ENCODE results near the gene SOBP. TPM values are rescaled to one million over a fixed set of nuclear protein-coding genes. Genes with fewer than 3 reads are reported as not detected.

SOBP gene
- total RNA-seq, 1 experiment from 2014 or later = 10.1 TPM

GRCh38 chr6:107634324-107635056 is 144.6 kb downstream of the SOBP start (continued):
- TF ChIP-seq ZNF317 (CRISPR knock-in tag; IDR thresholded peaks at IDR 0.05; ENCODE audit: borderline replicate concordance, low read depth) (no peak), NFATC4 (CRISPR knock-in tag; IDR thresholded peaks at IDR 0.05) (no peak), EMX1 (CRISPR knock-in tag; IDR thresholded peaks at IDR 0.05) (no peak), MAX (CRISPR knock-in tag; IDR thresholded peaks at IDR 0.05) (peak; percentile 40; the same call in 1 of the 2 replicates), ESRRA (CRISPR knock-in tag; IDR thresholded peaks at IDR 0.05; ENCODE audit: borderline replicate concordance) (no peak), MXD4 (CRISPR knock-in tag; IDR thresholded peaks at IDR 0.05; ENCODE audit: borderline replicate concordance) (no peak)

- Mint-ChIP-seq H3K9me3 (no peaks in the 10 kb centered on the region), H3K4me3 (peak overlapping the region; percentile 45), H3K27me3 (ENCODE audit: low read depth) (peaks cover 33% of the 10 kb centered on the region), H3K4me1 (peaks cover 9% of the 10 kb centered on the region), H3K27ac (no peak overlapping the region), H3K36me3 (no peaks in the 10 kb centered on the region)
- ChIA-PET POLR2A (interaction anchor here (0.5 kb wide), 1 partner anchor 14 kb away, joined by 3 read pairs; no protein-coding TSS in a partner anchor), CTCF (interaction anchor here (1.1 to 1.9 kb wide), 4 partner anchors 124 to 456 kb away, joined by 3 to 9 read pairs (median 4); partner anchors contain the start of gene PDSS2)
- ATAC-seq (no peak; the same call in 1 of the 2 replicates), DNase-seq (ENCODE audit: low spot score) (no peak)
- TF ChIP-seq, protein P1, sequence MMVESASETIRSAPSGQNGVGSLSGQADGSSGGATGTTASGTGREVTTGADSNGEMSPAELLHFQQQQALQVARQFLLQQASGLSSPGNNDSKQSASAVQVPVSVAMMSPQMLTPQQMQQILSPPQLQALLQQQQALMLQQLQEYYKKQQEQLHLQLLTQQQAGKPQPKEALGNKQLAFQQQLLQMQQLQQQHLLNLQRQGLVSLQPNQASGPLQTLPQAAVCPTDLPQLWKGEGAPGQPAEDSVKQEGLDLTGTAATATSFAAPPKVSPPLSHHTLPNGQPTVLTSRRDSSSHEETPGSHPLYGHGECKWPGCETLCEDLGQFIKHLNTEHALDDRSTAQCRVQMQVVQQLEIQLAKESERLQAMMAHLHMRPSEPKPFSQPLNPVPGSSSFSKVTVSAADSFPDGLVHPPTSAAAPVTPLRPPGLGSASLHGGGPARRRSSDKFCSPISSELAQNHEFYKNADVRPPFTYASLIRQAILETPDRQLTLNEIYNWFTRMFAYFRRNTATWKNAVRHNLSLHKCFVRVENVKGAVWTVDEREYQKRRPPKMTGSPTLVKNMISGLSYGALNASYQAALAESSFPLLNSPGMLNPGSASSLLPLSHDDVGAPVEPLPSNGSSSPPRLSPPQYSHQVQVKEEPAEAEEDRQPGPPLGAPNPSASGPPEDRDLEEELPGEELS (CRISPR knock-in tag; IDR thresholded peaks at IDR 0.05) = no peak; the same call in 1 of the 2 replicates
- TF ChIP-seq FOXP1 (CRISPR knock-in tag; IDR thresholded peaks at IDR 0.05; ENCODE audit: borderline replicate concordance) = no peak
- TF ChIP-seq SMAD3 (CRISPR knock-in tag; IDR thresholded peaks at IDR 0.05; ENCODE audit: borderline replicate concordance) = no peak
- TF ChIP-seq GABPB1 (CRISPR knock-in tag; IDR thresholded peaks at IDR 0.05) = no peak
- no peak for TF ChIP-seq NR2C2 (CRISPR knock-in tag; IDR thresholded peaks at IDR 0.05)
- no peak for TF ChIP-seq GTF2I (CRISPR knock-in tag; conservative IDR thresholded peaks at IDR 0.05)
- no peak for TF ChIP-seq ZNF219 (CRISPR knock-in tag; IDR thresholded peaks at IDR 0.05; ENCODE audit: borderline replicate concordance)
- no peak for TF ChIP-seq NFATC4 (CRISPR knock-in tag; IDR thresholded peaks at IDR 0.05)
- no peak for TF ChIP-seq EMX1 (CRISPR knock-in tag; IDR thresholded peaks at IDR 0.05)
- TF ChIP-seq SP1 (CRISPR knock-in tag; conservative IDR thresholded peaks at IDR 0.05) = no peak
- TF ChIP-seq OVOL2 (CRISPR knock-in tag; IDR thresholded peaks at IDR 0.05; ENCODE audit: borderline replicate concordance) = no peak
- TF ChIP-seq, protein P2, sequence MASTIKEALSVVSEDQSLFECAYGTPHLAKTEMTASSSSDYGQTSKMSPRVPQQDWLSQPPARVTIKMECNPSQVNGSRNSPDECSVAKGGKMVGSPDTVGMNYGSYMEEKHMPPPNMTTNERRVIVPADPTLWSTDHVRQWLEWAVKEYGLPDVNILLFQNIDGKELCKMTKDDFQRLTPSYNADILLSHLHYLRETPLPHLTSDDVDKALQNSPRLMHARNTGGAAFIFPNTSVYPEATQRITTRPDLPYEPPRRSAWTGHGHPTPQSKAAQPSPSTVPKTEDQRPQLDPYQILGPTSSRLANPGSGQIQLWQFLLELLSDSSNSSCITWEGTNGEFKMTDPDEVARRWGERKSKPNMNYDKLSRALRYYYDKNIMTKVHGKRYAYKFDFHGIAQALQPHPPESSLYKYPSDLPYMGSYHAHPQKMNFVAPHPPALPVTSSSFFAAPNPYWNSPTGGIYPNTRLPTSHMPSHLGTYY (CRISPR knock-in tag; IDR thresholded peaks at IDR 0.05) = no peak
- TF ChIP-seq NFE2L1 (CRISPR knock-in tag; IDR thresholded peaks at IDR 0.05) = no peak
- TF ChIP-seq ZNF281 (CRISPR knock-in tag; IDR thresholded peaks at IDR 0.05) = no peak
- TF ChIP-seq HMGA2 (CRISPR knock-in tag; IDR thresholded peaks at IDR 0.05) = no peak
- TF ChIP-seq ATF1 (CRISPR knock-in tag; IDR thresholded peaks at IDR 0.05) = no peak
- no peak for TF ChIP-seq ZNF121 (CRISPR knock-in tag; IDR thresholded peaks at IDR 0.05)
- no peak for TF ChIP-seq GRHL2 (CRISPR knock-in tag; IDR thresholded peaks at IDR 0.05; ENCODE audit: insufficient replicate concordance, severe bottlenecking)
- TF ChIP-seq TP53 (CRISPR knock-in tag; IDR thresholded peaks at IDR 0.05) = no peak
- no peak for TF ChIP-seq TEAD4 (CRISPR knock-in tag; IDR thresholded peaks at IDR 0.05)
Measured at GRCh38 chr6:107635057-107635515, 145.2 kb downstream of the SOBP start.

All from WTC11 (cell line).